CD4-positive, CD25-positive, alpha-beta regulatory T cell (primary cell): ENCODE measurements around the gene GALNS. TPM values are rescaled to one million over a fixed set of nuclear protein-coding genes. Genes with fewer than 3 reads are reported as not detected.
A peak's percentile ranks its signal among the peaks of the same experiment; 100 is the strongest.

Source experiments
- ATAC-seq, 2 donors: fragments of 150-1000 bp; cut with Tn5 transposase; one replicate each; pipeline ENCODE4 v1.10.0; 2021; ENCODE audit warnings: low read depth in 2 of 2, moderate number of reproducible peaks in 2 of 2, moderate library complexity in 1 of 2
- DNase-seq, 3 donors: peaks; one replicate each; pipeline versions ENCODE4 v3.0.0 to v3.0.0-alpha.2; 2012 to 2022; ENCODE audit warnings: mixed read lengths in 1 of 3
- H3K27ac ChIP-seq: one replicate; pipeline ENCODE4 v1.7.0; 2013; ENCODE audit warnings: mild to moderate bottlenecking, low read length; ENCODE audit not compliant: insufficient read depth, poor library complexity, severe bottlenecking
- H3K27me3 ChIP-seq: one replicate; pipeline ENCODE4 v1.7.0; 2013; ENCODE audit warnings: low read length; ENCODE audit not compliant: control insufficient read depth, insufficient read depth
- H3K36me3 ChIP-seq: one replicate; pipeline ENCODE4 v1.7.0; 2013; ENCODE audit warnings: mild to moderate bottlenecking, low read length, moderate library complexity; ENCODE audit not compliant: control insufficient read depth, insufficient read depth
- H3K4me1 ChIP-seq: 2 replicates; pipeline ENCODE4 v1.7.0; 2013; ENCODE audit warnings: mild to moderate bottlenecking, low read length; ENCODE audit not compliant: insufficient read depth, control insufficient read depth, poor library complexity, severe bottlenecking
- H3K4me3 ChIP-seq: one replicate; pipeline ENCODE4 v1.7.0; 2013; ENCODE audit warnings: low read depth, mild to moderate bottlenecking, low read length, moderate library complexity
- H3K9me3 ChIP-seq, 2 experiments: 1 replicate in 1 of 2; 2 replicates in 1 of 2; pipeline ENCODE4 v1.7.0; 2013; ENCODE audit warnings: low read length in 2 of 2, mild to moderate bottlenecking in 1 of 2, moderate library complexity in 1 of 2; ENCODE audit not compliant: control insufficient read depth in 2 of 2
- H3K27ac Mint-ChIP-seq, 3 donors: one replicate each; pipeline ENCODE4 v1.8.0; 2020 to 2022; ENCODE audit warnings: mild to moderate bottlenecking in 3 of 3, mixed read lengths in 3 of 3, moderate library complexity in 2 of 3
- H3K27me3 Mint-ChIP-seq: one replicate; pipeline ENCODE4 v1.8.0; 2022; ENCODE audit warnings: mild to moderate bottlenecking, mixed read lengths
- H3K36me3 Mint-ChIP-seq: one replicate; pipeline ENCODE4 v1.8.0; 2020; ENCODE audit warnings: mixed read lengths
- H3K4me1 Mint-ChIP-seq, 4 donors: one replicate each; pipeline ENCODE4 v1.8.0; 2020 to 2022; ENCODE audit warnings: mixed read lengths in 4 of 4, mild to moderate bottlenecking in 1 of 4
- H3K4me3 Mint-ChIP-seq, 4 donors: one replicate each; pipeline ENCODE4 v1.8.0; 2020 to 2022; ENCODE audit warnings: mild to moderate bottlenecking in 4 of 4, mixed read lengths in 4 of 4, moderate library complexity in 3 of 4
- H3K9me3 Mint-ChIP-seq, 7 donors: one replicate each; pipeline ENCODE4 v1.8.0; 2020 to 2022; ENCODE audit warnings: mixed read lengths in 7 of 7, mild to moderate bottlenecking in 3 of 7, moderate library complexity in 2 of 7
- polyA plus RNA-seq, 4 donors: library from polyadenylated mRNA; unstranded; fragments of 300-500 nt; fragmentation: Illumina TruSeq; gene quantifications; one replicate each; pipeline ENCODE4 v1.2.3, GENCODE V29; 2021
- total RNA-seq: library from RNA; stranded (reverse); gene quantifications from one replicate; pipeline ENCODE4 v1.2.3, GENCODE V29; 2022

GALNS gene
- total and polyA plus RNA-seq, 5 donors from 2014 or later = 8.1 to 63.1 (median 12.5) TPM

- H3K9me3 Mint-ChIP-seq = no peaks in the 10 kb centered on the region
- Histone ChIP-seq H3K36me3 (peaks cover 2% of the 10 kb centered on the region), H3K27me3 (no peaks in the 10 kb centered on the region), H3K4me3 (peak overlapping the region; percentile 73), H3K9me3 (no peaks in the 10 kb centered on the region), H3K4me1 (peaks cover 68% of the 10 kb centered on the region), H3K27ac (peak overlapping the region; percentile 85)
- H3K36me3 Mint-ChIP-seq = no peaks in the 10 kb centered on the region
- peak overlapping the region; percentile 87 to 98 (median 88) for H3K4me3 Mint-ChIP-seq
- H3K27me3 Mint-ChIP-seq = no peaks in the 10 kb centered on the region
- ATAC-seq (no peak), DNase-seq (peak in 1 of 3 donors; percentile 30)
- peaks cover 0 to 64% (median 28%) of the 10 kb centered on the region in 4 donors for H3K4me1 Mint-ChIP-seq
- H3K27ac Mint-ChIP-seq = peak overlapping the region; percentile 89 to 99 (median 96)
Observed at GRCh38 chr16:88780142-88781062, 76.3 kb downstream of the GALNS start.

- no peak overlapping the region for H3K4me3 ChIP-seq
- no peaks in the 10 kb centered on the region for H3K9me3 Mint-ChIP-seq
- H3K4me3 Mint-ChIP-seq = peak overlapping the region; percentile 87 to 90 (median 88)
- H3K36me3 ChIP-seq = peaks cover 2% of the 10 kb centered on the region
- peaks cover 0 to 67% (median 29%) of the 10 kb centered on the region in 4 donors for H3K4me1 Mint-ChIP-seq
- ATAC-seq (no peak), DNase-seq (no peak)
- no peaks in the 10 kb centered on the region for H3K27me3 ChIP-seq
- peaks cover 73% of the 10 kb centered on the region for H3K4me1 ChIP-seq
- H3K36me3 Mint-ChIP-seq = no peaks in the 10 kb centered on the region
- H3K27me3 Mint-ChIP-seq = no peaks in the 10 kb centered on the region
- no peaks in the 10 kb centered on the region for H3K9me3 ChIP-seq
- peak overlapping the region; percentile 89 to 99 (median 96) for H3K27ac Mint-ChIP-seq
- H3K27ac ChIP-seq = peak overlapping the region; percentile 85
Observed at GRCh38 chr16:88779406-88780141, 77.2 kb downstream of the GALNS start.

GRCh38 chr16:88778541-88779065 lies 78.1 kb downstream of the GALNS start:
- DNase-seq (no peak), ATAC-seq (no peak)
- H3K36me3 ChIP-seq = peaks cover 2% of the 10 kb centered on the region
- H3K27ac ChIP-seq = peak overlapping the region; percentile 85
- H3K4me1 ChIP-seq = peaks cover 74% of the 10 kb centered on the region
- H3K9me3 Mint-ChIP-seq = no peaks in the 10 kb centered on the region
- no peaks in the 10 kb centered on the region for H3K27me3 Mint-ChIP-seq
- no peaks in the 10 kb centered on the region for H3K9me3 ChIP-seq
- no peaks in the 10 kb centered on the region for H3K27me3 ChIP-seq
- H3K4me3 Mint-ChIP-seq = peak overlapping the region in 2 of 4 donors; percentile 57 to 72
- peaks cover 0 to 73% (median 28%) of the 10 kb centered on the region in 4 donors for H3K4me1 Mint-ChIP-seq
- no peak overlapping the region for H3K4me3 ChIP-seq
- H3K27ac Mint-ChIP-seq = peak overlapping the region; percentile 60 to 86 (median 73)
- H3K36me3 Mint-ChIP-seq = no peaks in the 10 kb centered on the region

- ATAC-seq (no peak), DNase-seq (no peak)
- peak overlapping the region in 2 of 4 donors; percentile 57 to 72 for H3K4me3 Mint-ChIP-seq
- no peaks in the 10 kb centered on the region for H3K27me3 ChIP-seq
- H3K36me3 Mint-ChIP-seq = no peaks in the 10 kb centered on the region
- peaks cover 2% of the 10 kb centered on the region for H3K36me3 ChIP-seq
- H3K27ac Mint-ChIP-seq = peak overlapping the region; percentile 71 to 86 (median 73)
- H3K27me3 Mint-ChIP-seq = no peaks in the 10 kb centered on the region
- no peaks in the 10 kb centered on the region for H3K9me3 ChIP-seq
- no peak overlapping the region for H3K4me3 ChIP-seq
- H3K4me1 Mint-ChIP-seq = peaks cover 0 to 69% (median 25%) of the 10 kb centered on the region in 4 donors
- peak overlapping the region; percentile 47 for H3K27ac ChIP-seq
- H3K9me3 Mint-ChIP-seq = no peaks in the 10 kb centered on the region
- H3K4me1 ChIP-seq = peaks cover 74% of the 10 kb centered on the region
Observed at GRCh38 chr16:88778271-88778525, 78.5 kb downstream of the GALNS start.

GRCh38 chr16:88777471-88778270 lies 79.1 kb downstream of the GALNS start:
- peaks cover 74% of the 10 kb centered on the region for H3K4me1 ChIP-seq

GRCh38 chr16:88775825-88776224 lies 80.9 kb downstream of the GALNS start:
- no peaks in the 10 kb centered on the region for H3K27me3 Mint-ChIP-seq
- peak overlapping the region in 1 of 3 donors; percentile 68 for H3K27ac Mint-ChIP-seq
- Histone ChIP-seq H3K4me3 (no peak overlapping the region), H3K9me3 (no peaks in the 10 kb centered on the region), H3K4me1 (peaks cover 61% of the 10 kb centered on the region), H3K27me3 (no peaks in the 10 kb centered on the region), H3K36me3 (peaks cover 2% of the 10 kb centered on the region), H3K27ac (no peak overlapping the region)
- no peaks in the 10 kb centered on the region for H3K9me3 Mint-ChIP-seq
- ATAC-seq (no peak), DNase-seq (no peak)
- H3K36me3 Mint-ChIP-seq = no peaks in the 10 kb centered on the region
- no peak overlapping the region for H3K4me3 Mint-ChIP-seq
- peaks cover 0 to 56% (median 10%) of the 10 kb centered on the region in 4 donors for H3K4me1 Mint-ChIP-seq

More at GRCh38 chr16:88777471-88778270, 79.1 kb downstream of the GALNS start:
- H3K36me3 ChIP-seq = peaks cover 2% of the 10 kb centered on the region
- H3K27ac ChIP-seq = peak overlapping the region; percentile 47
- Mint-ChIP-seq H3K4me1 (peaks cover 0 to 64% (median 20%) of the 10 kb centered on the region in 4 donors), H3K4me3 (peak overlapping the region in 3 of 4 donors; percentile 43 to 72 (median 57)), H3K9me3 (no peaks in the 10 kb centered on the region), H3K27ac (peak overlapping the region; percentile 71 to 86 (median 73)), H3K27me3 (no peaks in the 10 kb centered on the region), H3K36me3 (no peaks in the 10 kb centered on the region)
- H3K4me3 ChIP-seq = no peak overlapping the region
- no peaks in the 10 kb centered on the region for H3K27me3 ChIP-seq
- H3K9me3 ChIP-seq = no peaks in the 10 kb centered on the region
- DNase-seq (no peak), ATAC-seq (no peak)
